Measurements from ENCODE around the gene UNC80.

GRCh38 chr2:209806318-209806717 is 34.7 kb downstream of the UNC80 start:
- TF ChIP-seq, protein P1, sequence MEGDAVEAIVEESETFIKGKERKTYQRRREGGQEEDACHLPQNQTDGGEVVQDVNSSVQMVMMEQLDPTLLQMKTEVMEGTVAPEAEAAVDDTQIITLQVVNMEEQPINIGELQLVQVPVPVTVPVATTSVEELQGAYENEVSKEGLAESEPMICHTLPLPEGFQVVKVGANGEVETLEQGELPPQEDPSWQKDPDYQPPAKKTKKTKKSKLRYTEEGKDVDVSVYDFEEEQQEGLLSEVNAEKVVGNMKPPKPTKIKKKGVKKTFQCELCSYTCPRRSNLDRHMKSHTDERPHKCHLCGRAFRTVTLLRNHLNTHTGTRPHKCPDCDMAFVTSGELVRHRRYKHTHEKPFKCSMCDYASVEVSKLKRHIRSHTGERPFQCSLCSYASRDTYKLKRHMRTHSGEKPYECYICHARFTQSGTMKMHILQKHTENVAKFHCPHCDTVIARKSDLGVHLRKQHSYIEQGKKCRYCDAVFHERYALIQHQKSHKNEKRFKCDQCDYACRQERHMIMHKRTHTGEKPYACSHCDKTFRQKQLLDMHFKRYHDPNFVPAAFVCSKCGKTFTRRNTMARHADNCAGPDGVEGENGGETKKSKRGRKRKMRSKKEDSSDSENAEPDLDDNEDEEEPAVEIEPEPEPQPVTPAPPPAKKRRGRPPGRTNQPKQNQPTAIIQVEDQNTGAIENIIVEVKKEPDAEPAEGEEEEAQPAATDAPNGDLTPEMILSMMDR (IDR thresholded peaks at IDR 0.05), result no peak
- TF ChIP-seq SP1 (CRISPR knock-in tag; conservative IDR thresholded peaks at IDR 0.05) (no peak), E2F4 (CRISPR knock-in tag; IDR thresholded peaks at IDR 0.05; ENCODE audit: borderline replicate concordance, low read depth) (no peak), SMAD3 (CRISPR knock-in tag; IDR thresholded peaks at IDR 0.05; ENCODE audit: borderline replicate concordance) (no peak), AFF4 (CRISPR knock-in tag; IDR thresholded peaks at IDR 0.05; ENCODE audit: borderline replicate concordance) (no peak)
- TF ChIP-seq, protein P2, sequence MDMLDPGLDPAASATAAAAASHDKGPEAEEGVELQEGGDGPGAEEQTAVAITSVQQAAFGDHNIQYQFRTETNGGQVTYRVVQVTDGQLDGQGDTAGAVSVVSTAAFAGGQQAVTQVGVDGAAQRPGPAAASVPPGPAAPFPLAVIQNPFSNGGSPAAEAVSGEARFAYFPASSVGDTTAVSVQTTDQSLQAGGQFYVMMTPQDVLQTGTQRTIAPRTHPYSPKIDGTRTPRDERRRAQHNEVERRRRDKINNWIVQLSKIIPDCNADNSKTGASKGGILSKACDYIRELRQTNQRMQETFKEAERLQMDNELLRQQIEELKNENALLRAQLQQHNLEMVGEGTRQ (CRISPR knock-in tag; IDR thresholded peaks at IDR 0.05), result no peak

Measured in WTC11 (cell line).